GM15510 (cell line): ENCODE data around the gene ANGPTL8.

Experiments
- POLR2A ChIP-seq: IDR thresholded peaks from 3 replicates; pipeline ENCODE4 v1.6.1; 2011; ENCODE audit warnings: borderline replicate concordance; ENCODE audit not compliant: insufficient read length; ENCODE audit errors: extremely low read depth

Gene ANGPTL8

GRCh38 chr19:11279505-11280236 is 40.3 kb downstream of the ANGPTL8 start:
- TF ChIP-seq POLR2A = no peak

- TF ChIP-seq POLR2A = no peak
Observed at GRCh38 chr19:11281356-11282049, 42.1 kb downstream of the ANGPTL8 start.

GRCh38 chr19:11284515-11284914 is 45.1 kb downstream of the ANGPTL8 start:
- TF ChIP-seq POLR2A = no peak

- no peak for TF ChIP-seq POLR2A
Observed at GRCh38 chr19:11286312-11286974, 47.0 kb downstream of the ANGPTL8 start.

- no peak for TF ChIP-seq POLR2A
Observed at GRCh38 chr19:11288349-11288748, 48.9 kb downstream of the ANGPTL8 start.

- TF ChIP-seq POLR2A = no peak
Observed at GRCh38 chr19:11290256-11290655, 50.8 kb downstream of the ANGPTL8 start.

GRCh38 chr19:11291415-11291814 is 52.0 kb downstream of the ANGPTL8 start:
- no peak for TF ChIP-seq POLR2A
